Endometrial microvascular endothelial cells (primary cell): Measurements from ENCODE around the gene OR56B4. TPM values are rescaled to one million over a fixed set of nuclear protein-coding genes. Genes with fewer than 3 reads are reported as not detected.
"Not testable (repeated sequence)": the region's sequence is repeated elsewhere in the genome, so short reads cannot be mapped to it uniquely, and the experiment has no call there.

Experiments
- in situ Hi-C: cut with HindIII; loops from 2 replicates; pipeline ENCODE4 v1.10.0; 2017; ENCODE audit warnings: low sequenced_read_pairs, low pct_unique_long_range_greater_than_20kb; ENCODE audit errors: inconsistent ontology term
- total RNA-seq: library from RNA; depleted of rRNA; stranded (reverse); fragments of >200 nt; gene quantifications from one replicate; pipeline ENCODE4 v1.2.3, GENCODE V29; 2015; ENCODE audit errors: inconsistent ontology term

Gene OR56B4
- total RNA-seq, 1 donor from 2014 or later = not detected

- in situ Hi-C loops = not testable (repeated sequence)
These were observed 28.5 kb downstream of the OR56B4 start for GRCh38 chr11:6135936-6136335.

- in situ Hi-C loops = no loop called here
These were observed 35.5 kb downstream of the OR56B4 start for GRCh38 chr11:6142936-6143335.

GRCh38 chr11:6143737-6144136, 36.3 kb downstream of the OR56B4 start:
- in situ Hi-C loops = not testable (repeated sequence)

- in situ Hi-C loops = no loop called here
These were observed 43.6 kb downstream of the OR56B4 start for GRCh38 chr11:6151117-6151516.

GRCh38 chr11:6152126-6152525, 44.6 kb downstream of the OR56B4 start:
- in situ Hi-C loops = no loop called here

DNA sequence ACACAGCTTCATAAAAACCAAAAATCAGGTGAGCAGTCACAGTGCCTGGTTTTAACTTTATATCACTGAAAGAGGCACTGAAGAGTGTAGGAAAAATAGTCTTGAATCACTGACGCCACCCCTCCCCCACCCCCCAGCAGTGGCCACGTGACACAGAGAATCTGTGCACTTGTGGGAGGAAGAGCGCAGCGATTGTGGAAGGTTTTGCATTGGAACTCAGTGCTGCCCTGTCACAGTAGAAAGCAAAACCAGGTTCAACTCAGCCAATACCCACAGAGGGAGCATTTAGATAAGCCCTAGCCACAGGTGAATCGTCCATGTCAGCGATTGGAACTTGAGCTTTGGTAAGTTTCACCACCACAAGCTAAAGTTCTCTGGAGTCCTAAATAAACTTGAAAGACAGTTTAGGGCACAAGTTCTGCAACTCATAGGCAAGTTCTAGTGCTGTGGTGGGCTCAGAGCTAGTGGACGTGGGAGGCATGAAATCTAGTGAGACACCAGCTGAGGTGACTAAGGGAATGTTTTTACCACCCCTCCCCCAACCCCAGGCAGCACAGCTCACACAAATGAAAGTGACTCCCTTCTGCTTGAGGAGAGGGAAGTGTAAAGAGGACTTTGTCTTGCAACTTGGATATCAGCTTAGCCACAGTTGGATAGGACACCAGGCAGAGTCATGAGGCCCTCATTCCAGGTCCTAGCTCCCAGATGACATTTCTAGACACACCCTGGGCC, 49.3 kb downstream of the OR56B4 start:
- in situ Hi-C loops = no loop called here

Other genes with a start within 250 kb of the OR56B4 start
- gene OR52E8, start 250.0 kb upstream of the OR56B4 start, total RNA-seq = not detected
- not detected for gene OR52E4, start 227.1 kb upstream of the OR56B4 start, total RNA-seq
- not detected for gene OR52E5, start 214.5 kb upstream of the OR56B4 start, total RNA-seq
- gene OR56A3, start 165.4 kb upstream of the OR56B4 start, total RNA-seq = not detected
- gene OR56A5, start 139.2 kb upstream of the OR56B4 start, total RNA-seq = not detected
- not detected for gene OR52L1, start 120.7 kb upstream of the OR56B4 start, total RNA-seq
- not detected for gene OR56A4, start 100.7 kb upstream of the OR56B4 start, total RNA-seq
- not detected for gene OR56A1, start 76.9 kb upstream of the OR56B4 start, total RNA-seq
- gene OR52B2, start 62.6 kb downstream of the OR56B4 start, total RNA-seq = not detected
- not detected for gene OR52W1, start 91.5 kb downstream of the OR56B4 start, total RNA-seq
- gene C11orf42, start 97.9 kb downstream of the OR56B4 start, total RNA-seq = not detected
- 12.5 TPM for gene FHIP1B, start 127.0 kb downstream of the OR56B4 start, total RNA-seq
- not detected for gene CNGA4, start 131.4 kb downstream of the OR56B4 start, total RNA-seq
- not detected for gene CCKBR, start 152.2 kb downstream of the OR56B4 start, total RNA-seq
- 369 TPM for gene CAVIN3, start 212.8 kb downstream of the OR56B4 start, total RNA-seq